ENCODE measurements around the gene FHOD3.
"Not testable (repeated sequence)": the region's sequence is repeated elsewhere in the genome, so short reads cannot be mapped to it uniquely, and the experiment has no call there.

The FHOD3 gene

DNA sequence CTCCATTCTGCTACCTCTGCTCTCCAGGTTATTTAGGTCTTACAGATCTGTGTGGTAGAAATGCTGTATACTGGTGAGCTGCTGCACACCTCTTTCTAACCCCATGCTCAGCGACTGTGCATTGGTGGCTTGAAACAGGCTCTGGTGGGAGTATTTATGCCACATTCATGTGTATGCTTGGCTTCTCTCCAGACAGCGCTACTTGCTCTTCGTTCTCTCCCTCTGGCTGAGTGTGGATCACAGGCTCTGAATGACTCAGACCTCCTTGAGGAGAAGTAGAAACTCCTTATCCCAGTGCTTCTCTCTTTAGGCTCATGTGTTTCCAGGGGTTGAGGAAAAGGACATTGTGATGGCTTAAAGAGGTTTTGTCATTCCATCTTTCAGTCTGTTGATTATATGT, 54.9 kb downstream of the FHOD3 start:
- TF ChIP-seq CTCF (IDR thresholded peaks at IDR 0.05; ENCODE audit: insufficient read depth, low read depth, low read length, missing control alignments), result no peak
- no peak for DNase-seq (ENCODE audit: low read depth)

DNA sequence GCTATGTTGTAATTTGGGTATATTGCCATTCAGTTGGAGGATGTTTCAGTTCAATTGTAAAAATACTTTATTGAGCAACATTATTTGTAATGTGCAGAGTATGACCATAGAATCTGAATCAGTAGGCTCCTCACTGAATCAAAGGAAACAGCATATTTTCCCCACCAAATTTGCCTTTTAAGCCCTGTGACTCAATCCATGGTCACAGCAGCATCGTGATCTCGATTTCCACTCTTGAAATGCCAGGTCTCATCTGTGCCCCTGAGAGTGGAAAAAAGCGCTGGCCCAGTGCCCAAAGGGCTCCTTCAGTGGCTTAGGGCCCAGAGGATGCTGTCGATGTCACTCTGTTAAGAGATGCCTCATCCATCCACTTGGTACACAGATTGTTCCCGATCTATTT, 57.5 kb downstream of the FHOD3 start:
- H3K4me3 ChIP-seq (ENCODE audit: low read depth, low read length), result no peak overlapping the region
- DNase-seq (ENCODE audit: low read depth), result no peak
- no peak for TF ChIP-seq CTCF (IDR thresholded peaks at IDR 0.05; ENCODE audit: insufficient read depth, low read depth, low read length, missing control alignments)

More for the DNA sequence above, 54.9 kb downstream of the FHOD3 start:
- no peak overlapping the region for H3K4me3 ChIP-seq (ENCODE audit: low read depth, low read length)

GRCh38 chr18:36355511-36355910, 58.0 kb downstream of the FHOD3 start:
- DNase-seq (ENCODE audit: low read depth), result no peak
- TF ChIP-seq CTCF (IDR thresholded peaks at IDR 0.05; ENCODE audit: insufficient read depth, low read depth, low read length, missing control alignments), result no peak

DNA sequence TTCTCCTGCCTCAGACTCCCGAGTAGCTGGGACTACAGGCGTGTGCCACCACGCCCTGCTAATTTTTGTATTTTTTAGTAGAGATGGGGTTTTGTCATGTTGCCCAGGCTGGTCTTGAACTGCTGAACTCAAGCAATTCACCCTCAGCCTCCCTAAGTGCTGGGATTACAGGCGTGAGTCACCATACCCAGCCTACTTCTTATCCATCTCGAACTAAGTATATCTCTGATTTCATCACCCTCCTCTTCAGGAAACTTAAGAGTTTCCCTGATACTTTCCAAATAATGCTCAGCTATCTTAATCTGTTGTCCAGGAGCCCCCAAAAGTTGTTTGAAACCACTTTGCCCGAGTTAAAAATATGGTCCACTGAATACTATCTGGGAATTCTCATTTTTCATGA, 59.2 kb downstream of the FHOD3 start:
- not testable (repeated sequence) for DNase-seq (ENCODE audit: low read depth)

More at GRCh38 chr18:36355511-36355910, 58.0 kb downstream of the FHOD3 start:
- H3K4me3 ChIP-seq (ENCODE audit: low read depth, low read length), result no peak overlapping the region

GRCh38 chr18:36358141-36358540, 60.6 kb downstream of the FHOD3 start:
- DNase-seq (ENCODE audit: low read depth), result no peak
- no peak overlapping the region for H3K4me3 ChIP-seq (ENCODE audit: low read depth, low read length)
- no peak for TF ChIP-seq CTCF (IDR thresholded peaks at IDR 0.05; ENCODE audit: insufficient read depth, low read depth, low read length, missing control alignments)

More for the DNA sequence above, 59.2 kb downstream of the FHOD3 start:
- H3K4me3 ChIP-seq (ENCODE audit: low read depth, low read length), result not testable (repeated sequence)

DNA sequence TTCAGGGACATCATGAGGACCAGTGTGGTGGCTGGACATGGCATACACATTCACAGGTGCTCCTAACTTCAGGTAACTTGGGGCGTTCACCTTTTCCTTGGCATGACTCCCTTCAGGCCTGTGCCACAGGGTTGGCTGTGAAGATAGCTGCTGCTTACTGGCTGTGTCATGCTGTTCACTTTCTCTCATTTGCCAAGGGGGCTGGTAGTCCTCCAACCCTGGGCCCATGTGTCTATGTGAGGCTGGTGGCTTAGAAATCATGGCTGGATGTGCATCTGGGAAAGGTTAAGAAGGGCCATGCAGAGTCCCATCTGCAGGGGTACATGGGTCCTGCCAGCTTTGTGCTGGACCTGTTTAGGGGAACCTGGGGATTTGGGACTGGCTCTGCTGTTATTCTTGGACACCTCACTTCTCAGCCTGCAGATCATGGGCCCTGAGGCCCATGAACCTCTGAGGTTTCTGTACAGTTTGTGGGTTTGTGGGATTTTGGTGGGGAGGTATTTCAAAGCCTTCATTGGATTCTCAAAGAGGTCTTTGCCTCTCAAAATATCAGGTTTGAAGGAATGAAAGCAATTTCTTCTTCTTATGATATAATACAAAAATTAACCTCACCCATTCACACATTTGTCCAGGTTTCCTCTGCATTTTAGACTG, 62.9 kb downstream of the FHOD3 start:
- H3K4me3 ChIP-seq (ENCODE audit: low read depth, low read length), result no peak overlapping the region; the same call in 1 of the 2 replicates
- DNase-seq (ENCODE audit: low read depth), result peak; percentile 64
- TF ChIP-seq CTCF (IDR thresholded peaks at IDR 0.05; ENCODE audit: insufficient read depth, low read depth, low read length, missing control alignments), result no peak

- DNase-seq (ENCODE audit: low read depth), result no peak
- no peak overlapping the region for H3K4me3 ChIP-seq (ENCODE audit: low read depth, low read length)
- no peak for TF ChIP-seq CTCF (IDR thresholded peaks at IDR 0.05; ENCODE audit: insufficient read depth, low read depth, low read length, missing control alignments)
Observed at GRCh38 chr18:36364911-36365624, 67.6 kb downstream of the FHOD3 start.
